Measurements from ENCODE around the gene FMO1. TPM values are rescaled to one million over a fixed set of nuclear protein-coding genes. Genes with fewer than 3 reads are reported as not detected.

FMO1 gene
- total and polyA plus RNA-seq, 9 donors, result 3.8 to 32.2 (median 5.8) TPM; not detected in 1

GRCh38 chr1:171217658-171218443, 30.4 kb upstream of the FMO1 start:
- H3K4me3 ChIP-seq, result no peak overlapping the region
- no peak overlapping the region for H3K27ac ChIP-seq
- no peaks in the 10 kb centered on the region for H3K27me3 ChIP-seq
- no peaks in the 10 kb centered on the region for H3K36me3 ChIP-seq
- TF ChIP-seq POLR2A (IDR thresholded peaks at IDR 0.05), result no peak
- no peak for TF ChIP-seq EP300 (IDR thresholded peaks at IDR 0.05)
- TF ChIP-seq CTCF (IDR thresholded peaks at IDR 0.05), result no peak
- peaks cover 11% of the 10 kb centered on the region for H3K4me1 ChIP-seq (ENCODE audit: insufficient read depth)
- H3K9me3 ChIP-seq, result no peaks in the 10 kb centered on the region
- no peak for DNase-seq
- intact Hi-C loops (cut with DNase I), result loop anchor here in 1 of 4 donors (10.0 kb wide), 1 partner anchor 73 kb away; no protein-coding TSS in a partner anchor
- 61 to 72% (median 67%) methylated on average over 9 of the region's 9 CpGs for WGBS, 3 donors

GRCh38 chr1:171218661-171219060, 29.6 kb upstream of the FMO1 start:
- Histone ChIP-seq H3K9me3 (no peaks in the 10 kb centered on the region), H3K4me3 (no peak overlapping the region), H3K36me3 (no peaks in the 10 kb centered on the region), H3K4me1 (ENCODE audit: insufficient read depth) (peaks cover 11% of the 10 kb centered on the region), H3K27ac (no peak overlapping the region), H3K27me3 (no peaks in the 10 kb centered on the region)
- WGBS, 3 donors, result 0 to 47% (median 14%) methylated on average over 1 of the region's 1 CpG
- TF ChIP-seq CTCF (IDR thresholded peaks at IDR 0.05) (no peak), POLR2A (IDR thresholded peaks at IDR 0.05) (no peak), EP300 (IDR thresholded peaks at IDR 0.05) (no peak)
- intact Hi-C loops (cut with DNase I), result loop anchor here in 1 of 4 donors (10.0 kb wide), 1 partner anchor 74 kb away; no protein-coding TSS in a partner anchor
- DNase-seq, result no peak

GRCh38 chr1:171219346-171220080, 28.8 kb upstream of the FMO1 start:
- Histone ChIP-seq H3K4me3 (no peak overlapping the region), H3K36me3 (no peaks in the 10 kb centered on the region), H3K27me3 (no peaks in the 10 kb centered on the region), H3K4me1 (ENCODE audit: insufficient read depth) (peaks cover 11% of the 10 kb centered on the region), H3K9me3 (no peaks in the 10 kb centered on the region), H3K27ac (no peak overlapping the region)
- WGBS, 3 donors, result 36 to 45% (median 42%) methylated on average over 2 of the region's 2 CpGs
- intact Hi-C loops (cut with DNase I), result loop anchor here in 2 of 4 donors (5.0 to 10.0 kb wide), 3 partner anchors 75 to 255 kb away; no protein-coding TSS in a partner anchor
- DNase-seq, result no peak
- TF ChIP-seq CTCF (IDR thresholded peaks at IDR 0.05) (no peak), POLR2A (IDR thresholded peaks at IDR 0.05) (no peak), EP300 (IDR thresholded peaks at IDR 0.05) (no peak)

GRCh38 chr1:171220081-171220420, 28.2 kb upstream of the FMO1 start:
- peak overlapping the region; percentile 51 to 68 for H3K27ac ChIP-seq
- no peaks in the 10 kb centered on the region for H3K27me3 ChIP-seq
- no peaks in the 10 kb centered on the region for H3K36me3 ChIP-seq
- TF ChIP-seq POLR2A (IDR thresholded peaks at IDR 0.05) (no peak), EP300 (IDR thresholded peaks at IDR 0.05) (no peak), CTCF (IDR thresholded peaks at IDR 0.05) (no peak)
- H3K4me3 ChIP-seq, result no peak overlapping the region
- no peaks in the 10 kb centered on the region for H3K9me3 ChIP-seq
- H3K4me1 ChIP-seq (ENCODE audit: insufficient read depth), result peaks cover 11% of the 10 kb centered on the region
- no peak for DNase-seq
- intact Hi-C loops (cut with DNase I), result loop anchor here in 2 of 4 donors (5.0 to 10.0 kb wide), 2 partner anchors 138 to 255 kb away; no protein-coding TSS in a partner anchor
- 3 to 23% (median 12%) methylated on average over 2 of the region's 2 CpGs for WGBS, 3 donors

All from ovary (tissue), 9 donors.